ENCODE data around the gene CERS6.

- no peak for TF ChIP-seq CTCF (IDR thresholded peaks at IDR 0.05)
- TF ChIP-seq POLR2AphosphoS5 (IDR thresholded peaks at IDR 0.05; ENCODE audit: low read depth, low read length), result no peak
These were observed 319.8 kb downstream of the CERS6 start for GRCh38 chr2:168775837-168776236.
